Subcutaneous abdominal adipose tissue (tissue), 5 donors: ENCODE data around the gene POR.
A peak's percentile ranks its signal among the peaks of the same experiment; 100 is the strongest.
"Not testable (repeated sequence)": the region's sequence is repeated elsewhere in the genome, so short reads cannot be mapped to it uniquely, and the experiment has no call there.

Source experiments
- H3K27ac ChIP-seq: one replicate; pipeline ENCODE4 v1.7.0; 2013; ENCODE audit warnings: low read depth, mild to moderate bottlenecking, inconsistent platforms, low read length, moderate library complexity
- H3K27me3 ChIP-seq, 5 donors: one replicate each; pipeline ENCODE4 v1.7.0; 2013; ENCODE audit warnings: low read length in 5 of 5, inconsistent platforms in 1 of 5; ENCODE audit not compliant: control insufficient read depth in 5 of 5, insufficient read depth in 4 of 5
- H3K36me3 ChIP-seq, 5 donors: one replicate each; pipeline ENCODE4 v1.7.0; 2013; ENCODE audit warnings: low read length in 5 of 5; ENCODE audit not compliant: control insufficient read depth in 5 of 5, insufficient read depth in 5 of 5
- H3K4me1 ChIP-seq, 5 donors: one replicate each; pipeline ENCODE4 v1.7.0; 2013; ENCODE audit warnings: low read length in 5 of 5, mild to moderate bottlenecking in 3 of 5, moderate library complexity in 1 of 5; ENCODE audit not compliant: control insufficient read depth in 5 of 5, insufficient read depth in 5 of 5
- H3K4me3 ChIP-seq, 5 donors: one replicate each; pipeline ENCODE4 v1.7.0; 2013; ENCODE audit warnings: low read length in 5 of 5, low read depth in 1 of 5
- H3K9ac ChIP-seq, 5 donors: one replicate each; pipeline ENCODE4 v1.7.0; 2013; ENCODE audit warnings: low read length in 5 of 5, mild to moderate bottlenecking in 4 of 5, moderate library complexity in 3 of 5
- H3K9me3 ChIP-seq, 5 donors: one replicate each; pipeline ENCODE4 v1.7.0; 2013; ENCODE audit warnings: low read length in 5 of 5; ENCODE audit not compliant: control insufficient read depth in 5 of 5
- donor health status: healthy.
- donor health status: healthy.
- donor health status: healthy.
- donor health status: healthy.
- donor health status: healthy.

Gene POR

DNA sequence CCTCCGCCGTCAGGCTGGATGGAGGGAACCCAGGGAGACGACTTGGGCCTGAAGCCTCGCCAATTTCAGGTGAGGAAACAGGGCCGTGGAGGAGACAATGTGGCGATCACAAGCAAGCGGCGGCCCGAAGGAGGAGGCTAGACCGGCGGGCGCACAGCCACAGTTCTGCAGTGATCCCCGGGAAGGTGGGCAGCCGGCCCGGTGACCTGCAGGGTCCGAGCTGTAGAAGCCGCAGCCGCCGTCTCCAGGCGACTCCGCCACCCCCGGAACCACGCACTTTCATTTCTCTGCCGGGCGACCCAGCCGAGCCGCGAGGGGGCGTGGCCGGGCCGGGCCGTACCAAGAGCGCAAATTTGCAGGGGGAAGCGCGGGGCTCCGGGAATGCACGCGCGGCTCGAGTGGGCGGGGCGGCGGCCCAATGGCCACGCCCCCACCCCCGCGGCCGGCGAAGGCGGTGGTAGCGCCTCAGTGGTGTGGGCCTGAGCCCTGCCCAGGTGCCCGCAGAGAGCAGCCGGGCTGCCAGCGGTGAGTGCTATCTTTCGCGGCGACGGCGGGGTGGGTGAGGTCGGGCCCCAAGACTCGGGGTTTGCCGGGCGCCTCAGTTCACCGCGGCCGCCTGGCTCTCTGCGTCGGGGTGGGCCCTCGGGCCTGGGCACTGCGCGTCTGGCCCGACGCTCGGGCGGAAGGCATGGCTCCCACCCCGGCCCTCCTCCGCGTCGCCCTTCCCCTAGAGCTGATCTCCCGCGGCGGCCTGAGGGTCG is at the start of gene POR:
POR (plus strand) TSS at position 501 of the 761 bp plus-strand sequence. CDS start 38,847 bp downstream, outside the sequence.
- Histone ChIP-seq H3K36me3 (peaks cover 0 to 4% (median 0%) of the 10 kb centered on the region in 5 donors), H3K4me3 (peak within 1 kb of the TSS; percentile 82 to 98 (median 91)), H3K27me3 (no peaks in the 10 kb centered on the region), H3K9ac (peak within 1 kb of the TSS; percentile 66 to 98 (median 97)), H3K9me3 (no peaks in the 10 kb centered on the region), H3K4me1 (peaks cover 1 to 56% (median 52%) of the 10 kb centered on the region in 5 donors), H3K27ac (peak within 1 kb of the TSS; percentile 89)

DNA sequence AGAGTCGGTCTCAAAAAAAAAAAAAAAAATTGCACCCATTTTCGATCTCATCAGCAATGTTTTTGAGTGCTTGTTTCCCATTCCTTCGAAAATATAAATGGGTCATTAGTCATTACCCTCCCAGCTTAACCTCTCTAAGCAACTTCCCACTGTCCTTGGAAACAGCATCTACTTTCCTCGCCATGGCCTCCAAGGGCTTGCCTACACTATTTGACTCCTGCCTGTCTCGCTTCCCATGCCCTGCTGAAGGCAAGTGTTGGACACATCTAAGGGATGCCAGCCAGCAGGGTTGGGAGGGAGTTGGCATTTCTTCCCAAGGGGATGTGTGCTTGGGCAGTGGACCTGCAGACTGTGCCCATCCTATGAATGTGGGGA is 48.9 kb upstream of the POR start:
- Histone ChIP-seq H3K9me3 (no peaks in the 10 kb centered on the region), H3K27ac (no peak overlapping the region), H3K36me3 (no peaks in the 10 kb centered on the region), H3K4me3 (peak overlapping the region in 1 of 5 donors; percentile 19), H3K4me1 (peaks cover 0 to 14% (median 10%) of the 10 kb centered on the region in 5 donors), H3K27me3 (no peaks in the 10 kb centered on the region), H3K9ac (no peak overlapping the region)

DNA sequence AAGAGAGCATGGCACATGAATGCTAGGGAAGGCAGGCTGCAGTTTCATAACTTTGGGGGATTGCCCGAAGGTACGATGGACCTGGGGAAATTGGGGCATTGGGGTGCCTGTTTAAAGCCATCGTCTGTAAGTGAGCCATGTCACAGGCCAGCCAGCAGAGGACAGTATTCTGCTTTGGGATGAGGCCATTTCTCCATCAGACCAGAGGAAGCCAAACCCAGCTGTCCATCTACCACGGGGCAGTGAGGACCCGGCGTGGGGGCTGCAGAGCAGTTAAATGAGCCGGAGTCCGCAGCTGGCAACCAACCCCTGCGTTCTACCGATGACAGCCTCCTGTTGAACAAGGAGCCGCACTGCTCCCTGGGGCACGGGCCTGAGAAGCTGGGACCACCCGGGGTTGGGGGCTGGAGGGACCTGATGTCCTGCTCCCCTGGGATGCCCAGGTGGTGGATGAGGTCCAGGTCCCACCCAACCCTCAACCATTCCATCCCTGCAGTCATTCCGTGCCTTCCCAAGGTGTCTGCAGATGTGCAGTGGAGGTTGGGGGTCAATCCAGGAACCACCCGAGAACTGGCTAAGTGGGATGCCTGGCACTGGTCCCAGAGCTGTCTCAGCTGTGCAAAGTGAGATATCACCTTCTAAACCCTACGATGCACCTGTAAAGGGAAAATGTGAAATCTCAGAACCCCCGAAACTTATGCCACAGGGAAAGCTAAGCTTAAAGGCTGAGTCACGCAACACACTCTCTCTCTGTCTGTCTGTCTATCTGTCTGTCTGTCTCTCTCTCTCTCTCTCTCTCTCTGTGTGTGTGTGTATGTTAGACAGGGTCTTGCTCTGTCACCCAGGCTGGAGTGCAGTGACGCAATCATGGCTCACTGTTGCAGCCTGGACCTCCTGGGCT is 48.2 kb upstream of the POR start:
- Histone ChIP-seq H3K4me3 (peak overlapping the region in 1 of 5 donors; percentile 19), H3K27ac (no peak overlapping the region), H3K27me3 (no peaks in the 10 kb centered on the region), H3K4me1 (peaks cover 0 to 14% (median 10%) of the 10 kb centered on the region in 5 donors), H3K9ac (no peak overlapping the region), H3K36me3 (no peaks in the 10 kb centered on the region), H3K9me3 (no peaks in the 10 kb centered on the region)

DNA sequence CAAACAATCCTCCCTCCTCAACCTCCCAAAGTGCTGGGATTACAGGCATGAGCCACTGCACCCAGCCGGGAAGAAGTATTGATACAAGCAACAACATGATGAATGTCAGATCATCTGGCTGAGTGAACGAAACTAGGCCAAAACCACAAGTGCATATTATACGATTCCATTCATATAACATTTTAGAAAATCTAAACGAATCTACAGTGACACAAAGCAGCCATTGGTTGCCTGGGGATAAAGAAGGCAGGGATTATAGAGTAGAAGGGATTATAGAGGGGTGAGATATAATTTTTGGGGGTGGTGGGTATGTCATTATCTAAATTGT is 47.6 kb upstream of the POR start:
- H3K4me3 ChIP-seq, result no peak overlapping the region
- H3K36me3 ChIP-seq, result no peaks in the 10 kb centered on the region
- no peak overlapping the region for H3K9ac ChIP-seq
- H3K4me1 ChIP-seq, result peaks cover 2 to 19% (median 16%) of the 10 kb centered on the region in 5 donors
- H3K9me3 ChIP-seq, result no peaks in the 10 kb centered on the region
- no peak overlapping the region for H3K27ac ChIP-seq
- no peaks in the 10 kb centered on the region for H3K27me3 ChIP-seq

DNA sequence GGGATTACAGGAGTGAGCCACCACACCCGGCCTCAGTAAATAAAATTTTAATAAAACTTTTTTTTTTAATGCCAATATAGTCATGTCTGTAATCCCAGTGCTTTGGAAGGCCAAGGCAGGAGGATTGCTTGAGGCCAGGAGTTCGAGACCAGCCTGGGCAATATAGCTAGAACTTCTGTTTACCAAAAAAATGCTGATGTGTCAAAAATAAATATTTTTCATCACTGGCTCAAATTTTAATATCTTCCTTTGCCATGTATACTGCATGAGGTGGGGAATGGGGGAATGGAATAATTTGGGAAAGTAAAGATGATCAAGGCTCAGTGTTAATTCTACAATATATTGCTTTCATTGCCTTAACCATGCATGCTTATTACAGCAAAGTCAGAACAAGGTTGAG is 46.8 kb upstream of the POR start:
- Histone ChIP-seq H3K9me3 (no peaks in the 10 kb centered on the region), H3K27ac (no peak overlapping the region), H3K4me1 (peaks cover 2 to 24% (median 19%) of the 10 kb centered on the region in 5 donors), H3K4me3 (no peak overlapping the region), H3K36me3 (no peaks in the 10 kb centered on the region), H3K9ac (no peak overlapping the region), H3K27me3 (no peaks in the 10 kb centered on the region)

DNA sequence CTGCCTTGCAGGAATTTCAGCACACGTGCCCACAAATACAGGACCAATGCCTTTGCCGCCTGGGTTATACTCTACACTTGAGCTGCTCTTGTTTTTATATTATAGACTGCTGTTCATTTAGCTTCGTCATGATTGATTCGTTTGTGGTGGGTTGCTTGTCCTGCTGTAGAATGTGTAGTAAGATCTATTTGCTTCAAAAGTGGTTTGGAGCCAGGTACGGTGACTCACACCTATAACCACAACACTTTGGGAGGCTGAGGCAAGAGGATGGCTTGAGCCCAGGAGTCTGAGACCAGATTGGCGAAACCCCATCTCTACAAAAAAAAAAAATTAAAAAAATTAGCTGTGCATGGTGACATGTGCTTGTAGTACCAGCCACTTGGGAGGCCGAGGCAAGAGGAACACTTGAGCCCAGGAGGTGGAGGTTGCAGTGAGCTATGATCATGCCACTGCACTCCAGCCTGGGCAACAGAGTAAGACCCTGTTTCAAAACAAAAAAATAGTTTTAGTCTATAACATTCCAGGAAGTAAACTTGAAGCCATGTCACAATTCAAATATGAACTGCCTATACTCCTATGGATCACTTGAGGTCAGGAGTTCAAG is 45.1 kb upstream of the POR start:
- Histone ChIP-seq H3K4me3 (no peak overlapping the region), H3K27ac (no peak overlapping the region), H3K27me3 (no peaks in the 10 kb centered on the region), H3K9me3 (no peaks in the 10 kb centered on the region), H3K36me3 (no peaks in the 10 kb centered on the region), H3K4me1 (peaks cover 2 to 24% (median 19%) of the 10 kb centered on the region in 5 donors), H3K9ac (no peak overlapping the region)

DNA sequence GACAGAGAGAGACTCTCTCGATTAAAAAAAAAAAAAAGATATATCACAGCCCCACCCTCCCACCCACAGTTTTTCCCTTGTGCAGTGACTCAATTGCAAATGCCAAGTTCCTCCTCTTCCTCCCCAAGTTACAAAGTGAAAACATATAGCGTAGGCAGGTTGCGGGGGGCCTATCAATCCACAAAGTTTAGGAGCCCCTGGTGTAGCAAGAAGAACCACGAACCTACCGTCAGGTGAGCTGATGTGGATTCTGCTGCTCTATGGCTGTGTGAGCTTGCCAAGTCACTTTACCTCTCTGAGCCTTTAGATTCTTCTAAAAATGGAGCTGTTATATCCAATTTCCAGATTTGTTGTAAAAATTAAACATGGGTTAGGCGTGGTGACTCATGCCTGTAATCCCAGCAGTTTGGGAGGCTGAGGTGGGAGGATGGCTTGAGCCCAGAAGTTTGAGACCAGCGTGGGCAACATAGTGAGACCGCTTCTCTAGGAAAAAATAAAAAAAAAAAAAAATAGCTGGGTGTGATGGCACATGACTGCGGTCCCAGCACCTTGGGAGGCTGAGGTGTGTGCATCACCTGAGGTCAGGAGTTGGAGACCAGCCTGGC is 44.3 kb upstream of the POR start:
- no peak overlapping the region for H3K9ac ChIP-seq
- H3K4me3 ChIP-seq, result no peak overlapping the region
- peaks cover 2 to 24% (median 19%) of the 10 kb centered on the region in 5 donors for H3K4me1 ChIP-seq
- H3K27me3 ChIP-seq, result no peaks in the 10 kb centered on the region
- H3K27ac ChIP-seq, result no peak overlapping the region
- no peaks in the 10 kb centered on the region for H3K9me3 ChIP-seq
- H3K36me3 ChIP-seq, result no peaks in the 10 kb centered on the region

DNA sequence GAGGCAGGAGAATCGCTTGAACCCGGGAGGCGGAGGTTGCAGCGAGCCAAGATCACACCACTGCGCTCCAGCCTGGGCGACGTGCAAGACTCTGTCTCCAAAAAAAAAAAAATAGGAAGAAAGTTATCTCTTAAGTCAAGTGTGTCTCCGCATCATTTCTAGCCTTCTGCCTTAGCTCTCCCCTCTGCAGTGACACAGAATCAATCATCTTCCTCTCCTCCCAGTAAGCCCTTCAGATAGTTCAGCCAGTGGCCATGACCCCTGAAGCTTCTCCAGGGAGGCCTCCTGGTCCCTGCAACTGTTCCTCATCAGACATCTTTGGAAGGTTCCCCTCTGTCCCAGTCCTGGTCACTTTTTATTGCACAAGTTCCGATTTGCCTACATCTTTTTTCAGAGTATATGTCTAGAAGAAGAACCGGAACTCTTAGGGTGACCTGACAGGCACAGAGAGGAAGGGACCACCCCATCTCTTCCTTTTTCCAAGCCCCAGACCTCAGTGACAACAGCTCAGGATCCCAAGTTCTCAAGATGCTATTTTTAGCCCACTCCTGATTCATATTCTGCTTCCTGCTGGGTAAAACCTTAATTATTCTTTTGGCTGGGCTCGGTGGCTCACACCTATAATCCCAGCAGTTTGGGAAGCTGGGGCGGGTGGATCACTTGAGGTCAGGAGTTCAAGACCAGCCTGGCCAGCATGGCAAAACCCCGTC is 42.7 kb upstream of the POR start:
- Histone ChIP-seq H3K4me1 (peaks cover 2 to 24% (median 16%) of the 10 kb centered on the region in 5 donors), H3K36me3 (no peaks in the 10 kb centered on the region), H3K27me3 (no peaks in the 10 kb centered on the region), H3K4me3 (no peak overlapping the region), H3K27ac (no peak overlapping the region), H3K9ac (no peak overlapping the region), H3K9me3 (no peaks in the 10 kb centered on the region)

DNA sequence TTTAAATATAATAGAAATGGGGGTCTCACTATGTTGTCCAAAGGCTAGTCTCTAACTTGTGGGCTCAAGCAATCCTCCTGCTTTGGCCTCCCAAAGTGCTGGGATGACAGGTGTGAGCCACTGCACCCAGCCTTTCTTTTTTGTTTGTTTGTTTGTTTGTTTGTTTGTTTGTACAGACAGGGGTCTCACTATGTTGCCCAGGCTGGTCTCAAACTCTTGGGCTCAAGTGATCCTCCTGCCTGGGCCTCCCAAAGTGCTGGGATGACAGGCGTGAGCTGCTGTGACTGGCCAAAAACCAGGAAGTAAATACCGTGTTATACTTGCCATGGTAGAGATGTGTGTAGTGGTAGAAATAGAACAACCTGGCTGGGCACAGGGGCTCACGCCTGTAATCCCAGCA is 40.8 kb upstream of the POR start:
- not testable (repeated sequence) for H3K4me3 ChIP-seq, H3K27ac ChIP-seq, H3K36me3 ChIP-seq, H3K27me3 ChIP-seq, H3K9ac ChIP-seq, H3K9me3 ChIP-seq
- peaks cover 2 to 36% (median 25%) of the 10 kb centered on the region in 5 donors for H3K4me1 ChIP-seq
